Kidney tubule cell (primary cell): Measurements from ENCODE around the gene CBFA2T3.

Experiments used
- DNase-seq: peaks from one replicate; pipeline ENCODE4 v3.0.0-alpha.2; 2018; ENCODE audit warnings: low spot score

The CBFA2T3 gene

GRCh38 chr16:88976366-88977017 lies 515 bp downstream of the CBFA2T3 start:
- DNase-seq = no peak

- DNase-seq = no peak
Observed at GRCh38 chr16:88975511-88976061, 1.4 kb downstream of the CBFA2T3 start.

GRCh38 chr16:88974916-88975215 lies 2.1 kb downstream of the CBFA2T3 start:
- no peak for DNase-seq

- no peak for DNase-seq
Observed at GRCh38 chr16:88974080-88974915, 2.7 kb downstream of the CBFA2T3 start.

GRCh38 chr16:88973415-88974050 lies 3.5 kb downstream of the CBFA2T3 start:
- no peak for DNase-seq

- DNase-seq = no peak
Observed at GRCh38 chr16:88973007-88973410, 4.0 kb downstream of the CBFA2T3 start.

- no peak for DNase-seq
Observed at GRCh38 chr16:88972349-88972748, 4.7 kb downstream of the CBFA2T3 start.

- DNase-seq = no peak
Observed at GRCh38 chr16:88971371-88972097, 5.5 kb downstream of the CBFA2T3 start.

GRCh38 chr16:88970539-88971065 lies 6.4 kb downstream of the CBFA2T3 start:
- no peak for DNase-seq

GRCh38 chr16:88970050-88970449 lies 7.0 kb downstream of the CBFA2T3 start:
- DNase-seq = no peak

- DNase-seq = no peak
Observed at GRCh38 chr16:88969361-88969831, 7.6 kb downstream of the CBFA2T3 start.

GRCh38 chr16:88968589-88969280 lies 8.3 kb downstream of the CBFA2T3 start:
- no peak for DNase-seq

- no peak for DNase-seq
Observed at GRCh38 chr16:88967830-88968588, 9.0 kb downstream of the CBFA2T3 start.

GRCh38 chr16:88966986-88967829 lies 9.8 kb downstream of the CBFA2T3 start:
- no peak for DNase-seq

- no peak for DNase-seq
Observed at GRCh38 chr16:88965826-88966480, 11.1 kb downstream of the CBFA2T3 start.

GRCh38 chr16:88965411-88965810 lies 11.6 kb downstream of the CBFA2T3 start:
- DNase-seq = no peak

- no peak for DNase-seq
Observed at GRCh38 chr16:88964636-88965035, 12.4 kb downstream of the CBFA2T3 start.

GRCh38 chr16:88963583-88963982 lies 13.4 kb downstream of the CBFA2T3 start:
- DNase-seq = no peak
